ENCODE measurements around the gene ACIN1. TPM values are rescaled to one million over a fixed set of nuclear protein-coding genes. Genes with fewer than 3 reads are reported as not detected.

Gene ACIN1
- total and polyA plus RNA-seq, 2 donors (not counting 1 experiment from before 2014, with no cell fraction given) = 75.1 to 94.0 TPM

GRCh38 chr14:23102801-23103200, 7.9 kb upstream of the ACIN1 start:
- H3K27ac ChIP-seq (ENCODE audit: insufficient read depth, low read length) = no peak overlapping the region
- no peak overlapping the region for H3K4me2 ChIP-seq (ENCODE audit: extremely low read depth, insufficient read depth, low read length)
- no peaks in the 10 kb centered on the region for H3K9me3 ChIP-seq (ENCODE audit: control insufficient read depth, insufficient read depth, low read depth, low read length)
- no peak overlapping the region for H3K9ac ChIP-seq (ENCODE audit: insufficient read depth, low read length)
- peaks cover 2% of the 10 kb centered on the region for H3K36me3 ChIP-seq (ENCODE audit: control insufficient read depth, insufficient read depth, low read length)
- DNase-seq (ENCODE audit: low read depth in 2 of 2) = no peak
- H3K27me3 ChIP-seq (ENCODE audit: control insufficient read depth, insufficient read depth, low read length) = no peaks in the 10 kb centered on the region
- TF ChIP-seq CTCF (conservative IDR thresholded peaks at IDR 0.05 in 1 of 2, IDR thresholded peaks at IDR 0.05 in 1 of 2; ENCODE audit: low read depth in 1 of 2, low read length in 2 of 2) (no peak), EZH2 (IDR thresholded peaks at IDR 0.05; ENCODE audit: low read length, missing control alignments) (no peak)
- H4K20me1 ChIP-seq (ENCODE audit: control insufficient read depth, extremely low read depth, insufficient read depth, low read length) = no peaks in the 10 kb centered on the region
- H3K79me2 ChIP-seq (ENCODE audit: control insufficient read depth, insufficient read depth, low read length) = peaks cover 14% of the 10 kb centered on the region
- no peaks in the 10 kb centered on the region for H3K4me1 ChIP-seq (ENCODE audit: control insufficient read depth, extremely low read depth, insufficient read depth, low read length)
- H3K4me3 ChIP-seq (replicated peaks in 1 of 4; ENCODE audit: control extremely low read depth in 1 of 4, insufficient read depth in 1 of 4, low read depth in 3 of 4, low read length in 4 of 4) = no peak overlapping the region
- H2AFZ ChIP-seq (ENCODE audit: low read length) = no peak overlapping the region

GRCh38 chr14:23101986-23102625, 7.2 kb upstream of the ACIN1 start:
- H3K27me3 ChIP-seq (ENCODE audit: control insufficient read depth, insufficient read depth, low read length) = no peaks in the 10 kb centered on the region
- peaks cover 5% of the 10 kb centered on the region for H3K36me3 ChIP-seq (ENCODE audit: control insufficient read depth, insufficient read depth, low read length)
- no peak overlapping the region for H2AFZ ChIP-seq (ENCODE audit: low read length)
- no peak overlapping the region for H3K27ac ChIP-seq (ENCODE audit: insufficient read depth, low read length)
- H3K9ac ChIP-seq (ENCODE audit: insufficient read depth, low read length) = no peak overlapping the region
- no peak overlapping the region for H3K4me2 ChIP-seq (ENCODE audit: extremely low read depth, insufficient read depth, low read length)
- TF ChIP-seq EZH2 (IDR thresholded peaks at IDR 0.05; ENCODE audit: low read length, missing control alignments) = no peak
- no peak for TF ChIP-seq CTCF (conservative IDR thresholded peaks at IDR 0.05 in 1 of 2, IDR thresholded peaks at IDR 0.05 in 1 of 2; ENCODE audit: low read depth in 1 of 2, low read length in 2 of 2)
- no peak for DNase-seq (ENCODE audit: low read depth in 2 of 2)
- no peak overlapping the region for H3K4me3 ChIP-seq (replicated peaks in 1 of 4; ENCODE audit: control extremely low read depth in 1 of 4, insufficient read depth in 1 of 4, low read depth in 3 of 4, low read length in 4 of 4)
- H3K9me3 ChIP-seq (ENCODE audit: control insufficient read depth, insufficient read depth, low read depth, low read length) = no peaks in the 10 kb centered on the region
- H3K4me1 ChIP-seq (ENCODE audit: control insufficient read depth, extremely low read depth, insufficient read depth, low read length) = no peaks in the 10 kb centered on the region
- peaks cover 21% of the 10 kb centered on the region for H3K79me2 ChIP-seq (ENCODE audit: control insufficient read depth, insufficient read depth, low read length)
- no peaks in the 10 kb centered on the region for H4K20me1 ChIP-seq (ENCODE audit: control insufficient read depth, extremely low read depth, insufficient read depth, low read length)

GRCh38 chr14:23101213-23101970, 6.5 kb upstream of the ACIN1 start:
- Histone ChIP-seq H3K9ac (ENCODE audit: insufficient read depth, low read length) (no peak overlapping the region), H3K36me3 (ENCODE audit: control insufficient read depth, insufficient read depth, low read length) (peaks cover 5% of the 10 kb centered on the region), H3K4me1 (ENCODE audit: control insufficient read depth, extremely low read depth, insufficient read depth, low read length) (no peaks in the 10 kb centered on the region), H3K4me2 (ENCODE audit: extremely low read depth, insufficient read depth, low read length) (no peak overlapping the region), H3K27ac (ENCODE audit: insufficient read depth, low read length) (no peak overlapping the region), H3K9me3 (ENCODE audit: control insufficient read depth, insufficient read depth, low read depth, low read length) (no peaks in the 10 kb centered on the region), H3K27me3 (ENCODE audit: control insufficient read depth, insufficient read depth, low read length) (no peaks in the 10 kb centered on the region), H2AFZ (ENCODE audit: low read length) (no peak overlapping the region), H3K4me3 (replicated peaks in 1 of 4; ENCODE audit: control extremely low read depth in 1 of 4, insufficient read depth in 1 of 4, low read depth in 3 of 4, low read length in 4 of 4) (no peak overlapping the region), H4K20me1 (ENCODE audit: control insufficient read depth, extremely low read depth, insufficient read depth, low read length) (no peaks in the 10 kb centered on the region), H3K79me2 (ENCODE audit: control insufficient read depth, insufficient read depth, low read length) (peaks cover 28% of the 10 kb centered on the region)
- TF ChIP-seq EZH2 (IDR thresholded peaks at IDR 0.05; ENCODE audit: low read length, missing control alignments) (no peak), CTCF (conservative IDR thresholded peaks at IDR 0.05 in 1 of 2, IDR thresholded peaks at IDR 0.05 in 1 of 2; ENCODE audit: low read depth in 1 of 2, low read length in 2 of 2) (no peak)
- DNase-seq (ENCODE audit: low read depth in 2 of 2) = no peak

Measured in fibroblast of lung (primary cell).